LNCAP (cell line): ENCODE measurements around the gene WRNIP1.

Experiments used
- CTCF ChIP-seq: fragments of 450-650 bp; IDR thresholded peaks from 2 replicates; pipeline ENCODE4 v1.5.1; 2017; ENCODE audit warnings: mild to moderate bottlenecking

Gene WRNIP1

DNA sequence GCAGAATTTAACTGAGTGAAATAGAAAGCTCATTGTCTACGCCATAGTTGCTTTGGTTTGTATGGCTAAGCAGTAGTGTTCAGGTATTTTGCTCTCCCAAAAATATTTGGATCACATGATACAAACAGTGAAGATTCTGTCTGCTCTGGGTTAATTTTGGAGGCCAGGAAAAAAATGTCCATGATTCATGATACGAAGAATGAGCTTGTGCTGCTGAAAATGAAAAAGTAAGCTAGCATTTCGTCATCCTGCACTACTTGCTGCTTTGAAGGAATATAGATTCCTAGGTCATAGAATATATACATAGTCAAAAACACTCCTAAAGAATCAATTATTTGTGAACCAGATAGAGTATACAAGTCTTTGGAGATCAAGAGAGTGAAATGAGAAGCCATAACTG is 8.3 kb downstream of the WRNIP1 start:
- no peak for TF ChIP-seq CTCF

DNA sequence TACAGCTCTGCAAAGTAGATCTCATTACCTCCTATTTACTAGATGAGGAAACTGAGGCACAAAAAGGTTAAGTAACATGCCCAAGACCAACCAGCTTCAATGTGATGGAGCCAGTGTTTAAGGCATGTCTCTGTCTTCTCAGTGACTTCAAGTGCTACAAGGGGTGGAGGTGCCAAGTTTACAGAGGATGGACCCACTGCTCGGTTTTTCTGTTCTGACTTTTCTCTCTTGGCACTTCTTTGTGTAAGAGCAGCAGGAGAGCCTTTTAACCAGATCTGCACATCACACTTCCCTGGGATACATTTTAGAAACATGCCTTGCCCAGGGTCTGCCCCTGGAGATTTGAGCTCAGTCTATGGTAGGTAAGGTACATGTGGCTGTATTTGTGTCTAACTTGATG is 9.8 kb downstream of the WRNIP1 start:
- no peak for TF ChIP-seq CTCF

GRCh38 chr6:2777249-2777648 is 12.1 kb downstream of the WRNIP1 start:
- TF ChIP-seq CTCF = no peak

DNA sequence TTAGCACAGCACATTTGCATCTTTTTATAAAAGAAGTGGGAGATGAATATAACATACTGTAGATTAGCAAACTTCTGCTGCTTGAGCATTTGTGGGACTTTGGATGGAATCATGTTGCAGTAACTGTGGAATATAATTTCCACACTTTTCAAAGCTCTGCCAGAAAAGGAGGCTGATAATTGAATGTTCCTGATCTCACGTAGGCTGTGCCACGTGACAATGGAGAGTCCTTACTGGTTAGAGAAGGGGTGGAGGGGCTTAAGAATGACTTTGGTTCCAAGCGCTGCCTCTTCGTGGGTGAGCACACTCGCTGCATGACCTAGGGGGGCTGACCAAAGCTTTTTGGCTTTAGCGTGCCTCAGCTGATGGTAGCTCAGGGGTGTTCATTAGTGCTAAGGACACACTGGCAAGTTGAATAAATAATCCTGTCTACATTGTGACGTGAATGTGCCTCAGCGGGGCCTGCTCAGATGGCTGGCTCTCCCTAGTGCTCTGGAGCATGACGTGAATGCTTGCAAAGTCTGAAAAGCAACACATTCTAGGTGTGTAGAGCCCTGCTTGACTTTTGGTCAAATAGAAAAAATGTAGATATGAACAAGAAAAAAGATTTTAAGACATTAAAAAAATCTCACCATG is 15.0 kb downstream of the WRNIP1 start:
- TF ChIP-seq CTCF = no peak

DNA sequence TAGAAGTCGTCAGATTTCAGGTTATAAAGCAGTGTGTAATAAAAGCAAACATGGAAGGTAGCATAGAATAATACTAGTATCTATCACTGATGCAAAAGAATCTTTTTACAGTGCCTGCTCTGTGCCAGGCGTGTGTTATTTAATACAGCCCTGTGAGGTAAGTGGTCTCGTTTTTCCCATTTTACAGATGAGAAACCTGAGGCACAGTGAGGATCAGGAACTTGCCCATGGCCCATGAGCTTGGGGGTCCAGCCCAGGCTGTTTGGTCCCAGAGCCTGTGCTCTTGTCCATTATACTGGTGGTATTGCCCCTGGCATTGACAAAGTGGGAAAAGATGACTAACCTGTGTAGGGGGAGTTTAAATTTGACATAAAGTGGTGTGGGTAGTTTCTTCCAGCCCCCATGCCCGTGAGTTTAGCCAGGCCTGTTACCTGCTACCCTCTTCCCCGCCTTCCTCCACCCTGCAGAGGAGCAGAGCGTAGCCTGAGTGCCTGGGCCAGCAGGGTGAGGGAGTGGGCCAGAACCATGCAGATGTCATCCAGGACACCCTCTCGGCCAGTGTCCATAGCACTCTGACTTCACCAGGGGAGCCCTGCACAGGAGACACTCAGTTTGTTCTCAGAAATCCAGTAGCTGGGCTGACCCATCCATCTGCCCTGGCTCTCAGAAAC is 16.6 kb downstream of the WRNIP1 start:
- no peak for TF ChIP-seq CTCF

DNA sequence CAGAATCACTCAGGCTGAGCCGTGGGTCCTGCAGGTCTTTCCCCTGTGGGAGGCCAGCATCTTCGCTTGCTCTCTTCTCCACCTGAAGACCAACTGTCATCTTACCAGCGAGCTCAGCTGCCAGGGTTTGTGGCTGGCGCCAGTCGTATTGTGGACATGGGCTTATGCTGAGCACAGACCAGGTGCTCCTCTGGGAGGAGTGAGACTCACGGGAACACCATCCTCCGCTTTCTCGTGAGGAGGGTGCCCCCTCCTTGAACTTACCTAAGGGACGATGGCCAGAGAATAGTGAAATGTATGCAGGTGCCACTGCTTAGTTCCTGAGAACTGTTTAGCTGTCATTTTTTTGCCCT is 17.1 kb downstream of the WRNIP1 start:
- no peak for TF ChIP-seq CTCF

- no peak for TF ChIP-seq CTCF
These were observed 17.6 kb downstream of the WRNIP1 start for GRCh38 chr6:2782825-2783187.
